Parathyroid adenoma (tissue), 2 donors: ENCODE data around the gene RASGEF1C.

Experiments used
- H2AFZ ChIP-seq: fragments of 300-600 bp; sonication (generic); one replicate; pipeline ENCODE4 v1.7.0; 2017; ENCODE audit warnings: antibody characterized with exemption, mild to moderate bottlenecking
- H3K27ac ChIP-seq: fragments of 300-600 bp; sonication (generic); one replicate; pipeline ENCODE4 v1.7.0; 2017
- H3K27me3 ChIP-seq: fragments of 300-600 bp; sonication (generic); one replicate; pipeline ENCODE4 v1.7.0; 2017; ENCODE audit warnings: low read length; ENCODE audit not compliant: control insufficient read depth, insufficient read depth
- H3K36me3 ChIP-seq: fragments of 300-600 bp; sonication (generic); one replicate; pipeline ENCODE4 v1.7.0; 2017; ENCODE audit warnings: low read length; ENCODE audit not compliant: control insufficient read depth, insufficient read depth
- H3K4me1 ChIP-seq: fragments of 300-600 bp; sonication (generic); one replicate; pipeline ENCODE4 v1.7.0; 2017; ENCODE audit warnings: control low read depth
- H3K4me2 ChIP-seq: fragments of 300-600 bp; sonication (generic); one replicate; pipeline ENCODE4 v1.7.0; 2017; ENCODE audit warnings: low read length
- H3K4me3 ChIP-seq: fragments of 300-600 bp; sonication (generic); one replicate; pipeline ENCODE4 v1.7.0; 2017; ENCODE audit warnings: low read depth, low read length
- H3K79me2 ChIP-seq: fragments of 300-600 bp; sonication (generic); one replicate; pipeline ENCODE4 v1.7.0; 2017; ENCODE audit warnings: control low read depth
- H3K9ac ChIP-seq: fragments of 300-600 bp; sonication (generic); one replicate; pipeline ENCODE4 v1.7.0; 2017; ENCODE audit warnings: mild to moderate bottlenecking
- H3K9me3 ChIP-seq: fragments of 300-600 bp; sonication (generic); one replicate; pipeline ENCODE4 v1.7.0; 2017; ENCODE audit warnings: low read length; ENCODE audit not compliant: control insufficient read depth
- CTCF ChIP-seq: fragments of 300-600 bp; sonication (generic); IDR thresholded peaks from one replicate; pipeline ENCODE4 v1.7.0; 2017; ENCODE audit warnings: antibody characterized with exemption, mild to moderate bottlenecking
- donor health status: primary hyperparathyroidism.

RASGEF1C gene

DNA sequence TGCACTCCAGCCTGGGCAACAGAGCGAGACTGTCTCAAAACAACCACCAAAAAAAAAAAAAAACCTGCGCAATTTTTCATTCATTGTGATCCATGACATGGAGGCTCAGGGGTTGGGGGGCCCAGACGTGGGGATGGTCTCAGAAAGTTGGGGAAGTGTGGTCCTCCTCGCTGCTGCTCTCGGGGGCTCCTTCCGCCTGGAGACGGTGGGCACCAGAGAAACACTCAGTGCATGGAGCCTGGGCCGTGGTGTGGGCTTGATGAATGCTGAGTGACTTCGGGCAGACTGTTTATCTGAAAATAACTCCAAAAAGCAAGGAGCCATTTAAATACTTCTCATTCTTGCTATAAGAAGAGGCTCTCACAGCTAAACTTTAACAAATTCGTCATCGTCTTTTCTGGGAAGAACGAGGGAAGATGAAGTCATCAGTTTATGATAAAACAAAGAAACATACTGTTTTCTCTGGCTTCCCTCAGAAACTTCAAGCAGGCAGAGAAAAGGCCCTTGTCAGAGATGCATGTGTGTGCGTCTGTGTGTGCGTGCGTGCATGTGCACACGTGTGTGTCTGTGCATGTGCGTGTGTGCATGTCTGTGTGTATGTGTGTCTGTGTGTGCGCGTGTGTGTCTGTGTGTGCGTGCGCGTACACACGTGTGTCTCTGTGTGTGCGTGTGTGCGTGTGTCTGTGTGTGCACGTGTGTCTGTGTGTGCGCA is 35.0 kb downstream of the RASGEF1C start:
- no peaks in the 10 kb centered on the region for H3K36me3 ChIP-seq
- H3K9ac ChIP-seq, result no peak overlapping the region
- no peak overlapping the region for H3K4me3 ChIP-seq
- H3K27ac ChIP-seq, result no peak overlapping the region
- H3K79me2 ChIP-seq, result no peaks in the 10 kb centered on the region
- H3K9me3 ChIP-seq, result no peaks in the 10 kb centered on the region
- peaks cover 9% of the 10 kb centered on the region for H3K4me1 ChIP-seq
- H3K27me3 ChIP-seq, result no peaks in the 10 kb centered on the region
- no peak overlapping the region for H3K4me2 ChIP-seq
- no peak overlapping the region for H2AFZ ChIP-seq
- TF ChIP-seq CTCF, result no peak

DNA sequence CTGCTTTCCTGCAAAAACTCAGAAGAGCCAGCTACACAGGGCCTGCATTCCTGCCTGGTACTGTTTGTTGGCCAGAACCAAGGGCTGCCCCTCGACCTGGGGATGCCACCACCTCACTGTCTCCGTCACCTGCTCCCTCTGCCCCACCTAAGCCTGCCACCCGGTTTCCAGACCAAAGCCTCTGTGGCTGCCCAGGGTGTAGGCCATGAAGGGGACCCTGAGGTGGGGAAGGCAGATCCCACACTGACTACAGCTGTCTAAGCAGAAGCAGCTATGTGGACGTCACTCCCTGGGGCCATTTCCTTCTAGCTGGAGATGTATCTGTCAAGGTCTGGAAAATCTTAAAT is 35.8 kb downstream of the RASGEF1C start:
- H3K27ac ChIP-seq, result no peak overlapping the region
- H3K9ac ChIP-seq, result no peak overlapping the region
- H3K9me3 ChIP-seq, result no peaks in the 10 kb centered on the region
- H3K4me2 ChIP-seq, result no peak overlapping the region
- TF ChIP-seq CTCF, result no peak
- no peaks in the 10 kb centered on the region for H3K27me3 ChIP-seq
- no peaks in the 10 kb centered on the region for H3K79me2 ChIP-seq
- H3K36me3 ChIP-seq, result no peaks in the 10 kb centered on the region
- H3K4me3 ChIP-seq, result no peak overlapping the region
- no peak overlapping the region for H2AFZ ChIP-seq
- peaks cover 9% of the 10 kb centered on the region for H3K4me1 ChIP-seq

- no peaks in the 10 kb centered on the region for H3K27me3 ChIP-seq
- H3K4me2 ChIP-seq, result no peak overlapping the region
- no peak overlapping the region for H3K27ac ChIP-seq
- H3K36me3 ChIP-seq, result no peaks in the 10 kb centered on the region
- no peak overlapping the region for H2AFZ ChIP-seq
- TF ChIP-seq CTCF, result no peak
- H3K79me2 ChIP-seq, result no peaks in the 10 kb centered on the region
- no peak overlapping the region for H3K4me3 ChIP-seq
- peaks cover 6% of the 10 kb centered on the region for H3K4me1 ChIP-seq
- no peaks in the 10 kb centered on the region for H3K9me3 ChIP-seq
- no peak overlapping the region for H3K9ac ChIP-seq
Observed at GRCh38 chr5:180172447-180173197, 36.4 kb downstream of the RASGEF1C start.

- H3K9ac ChIP-seq, result no peak overlapping the region
- TF ChIP-seq CTCF, result no peak
- no peak overlapping the region for H3K4me2 ChIP-seq
- no peak overlapping the region for H3K27ac ChIP-seq
- no peaks in the 10 kb centered on the region for H3K36me3 ChIP-seq
- no peak overlapping the region for H2AFZ ChIP-seq
- no peaks in the 10 kb centered on the region for H3K4me1 ChIP-seq
- H3K4me3 ChIP-seq, result no peak overlapping the region
- no peaks in the 10 kb centered on the region for H3K79me2 ChIP-seq
- H3K27me3 ChIP-seq, result no peaks in the 10 kb centered on the region
- H3K9me3 ChIP-seq, result no peaks in the 10 kb centered on the region
Observed at GRCh38 chr5:180171568-180172094, 37.4 kb downstream of the RASGEF1C start.
